ENCODE measurements around the gene MYO1F.

DNA sequence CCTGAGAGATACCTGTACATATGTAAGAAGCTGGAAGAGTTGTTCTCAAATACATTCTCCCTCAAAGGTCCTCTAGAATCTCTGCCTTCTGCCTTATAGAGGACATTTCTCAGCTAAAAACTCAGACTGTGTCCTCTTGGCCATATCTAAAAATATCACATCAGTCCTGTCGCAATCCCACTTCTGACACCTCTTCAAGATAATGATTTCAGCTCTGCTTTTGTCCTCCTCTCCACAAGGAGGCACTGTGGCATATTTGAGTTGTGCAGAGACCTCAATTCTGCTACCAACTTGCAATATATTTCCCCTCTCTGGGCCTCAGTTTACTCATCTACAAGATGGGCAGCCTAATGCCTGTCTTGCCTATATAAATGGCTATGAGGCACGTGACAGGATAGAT lies 16.7 kb upstream of the MYO1F start:
- TF ChIP-seq, protein P1, sequence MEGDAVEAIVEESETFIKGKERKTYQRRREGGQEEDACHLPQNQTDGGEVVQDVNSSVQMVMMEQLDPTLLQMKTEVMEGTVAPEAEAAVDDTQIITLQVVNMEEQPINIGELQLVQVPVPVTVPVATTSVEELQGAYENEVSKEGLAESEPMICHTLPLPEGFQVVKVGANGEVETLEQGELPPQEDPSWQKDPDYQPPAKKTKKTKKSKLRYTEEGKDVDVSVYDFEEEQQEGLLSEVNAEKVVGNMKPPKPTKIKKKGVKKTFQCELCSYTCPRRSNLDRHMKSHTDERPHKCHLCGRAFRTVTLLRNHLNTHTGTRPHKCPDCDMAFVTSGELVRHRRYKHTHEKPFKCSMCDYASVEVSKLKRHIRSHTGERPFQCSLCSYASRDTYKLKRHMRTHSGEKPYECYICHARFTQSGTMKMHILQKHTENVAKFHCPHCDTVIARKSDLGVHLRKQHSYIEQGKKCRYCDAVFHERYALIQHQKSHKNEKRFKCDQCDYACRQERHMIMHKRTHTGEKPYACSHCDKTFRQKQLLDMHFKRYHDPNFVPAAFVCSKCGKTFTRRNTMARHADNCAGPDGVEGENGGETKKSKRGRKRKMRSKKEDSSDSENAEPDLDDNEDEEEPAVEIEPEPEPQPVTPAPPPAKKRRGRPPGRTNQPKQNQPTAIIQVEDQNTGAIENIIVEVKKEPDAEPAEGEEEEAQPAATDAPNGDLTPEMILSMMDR (optimal IDR thresholded peaks at IDR 0.05 in 1 of 3, IDR thresholded peaks at IDR 0.05 in 1 of 3, conservative IDR thresholded peaks at IDR 0.05 in 1 of 3; ENCODE audit: extremely low read depth in 1 of 3, insufficient read depth in 2 of 3, low read length in 3 of 3): no peak
- no peak for TF ChIP-seq EZH2 (IDR thresholded peaks at IDR 0.05; ENCODE audit: low read length)
